ENCODE results near the gene PAH.

PAH gene

GRCh38 chr12:102913453-102914226, 3.4 kb downstream of the PAH start:
- H3K4me3 ChIP-seq (ENCODE audit: low read depth, low read length) = no peak overlapping the region
- no peak for TF ChIP-seq CTCF (IDR thresholded peaks at IDR 0.05; ENCODE audit: insufficient read depth, low read depth, low read length, missing control alignments)

GRCh38 chr12:102912258-102912657, 4.8 kb downstream of the PAH start:
- DNase-seq (ENCODE audit: low read depth) = no peak
- no peak for TF ChIP-seq CTCF (IDR thresholded peaks at IDR 0.05; ENCODE audit: insufficient read depth, low read depth, low read length, missing control alignments)
- no peak overlapping the region for H3K4me3 ChIP-seq (ENCODE audit: low read depth, low read length)

More at GRCh38 chr12:102913453-102914226, 3.4 kb downstream of the PAH start:
- DNase-seq (ENCODE audit: low read depth) = no peak

- H3K4me3 ChIP-seq (ENCODE audit: low read depth, low read length) = no peak overlapping the region
- TF ChIP-seq CTCF (IDR thresholded peaks at IDR 0.05; ENCODE audit: insufficient read depth, low read depth, low read length, missing control alignments) = no peak
- DNase-seq (ENCODE audit: low read depth) = no peak
Measured at GRCh38 chr12:102911320-102911719, 5.7 kb downstream of the PAH start.

- no peak for TF ChIP-seq CTCF (IDR thresholded peaks at IDR 0.05; ENCODE audit: insufficient read depth, low read depth, low read length, missing control alignments)
- H3K4me3 ChIP-seq (ENCODE audit: low read depth, low read length) = no peak overlapping the region
- DNase-seq (ENCODE audit: low read depth) = no peak
Measured at GRCh38 chr12:102910792-102911191, 6.3 kb downstream of the PAH start.

GRCh38 chr12:102910137-102910536, 6.9 kb downstream of the PAH start:
- TF ChIP-seq CTCF (IDR thresholded peaks at IDR 0.05; ENCODE audit: insufficient read depth, low read depth, low read length, missing control alignments) = no peak
- H3K4me3 ChIP-seq (ENCODE audit: low read depth, low read length) = no peak overlapping the region
- DNase-seq (ENCODE audit: low read depth) = no peak

- TF ChIP-seq CTCF (IDR thresholded peaks at IDR 0.05; ENCODE audit: insufficient read depth, low read depth, low read length, missing control alignments) = no peak
Measured at GRCh38 chr12:102907918-102908317, 9.1 kb downstream of the PAH start.

GRCh38 chr12:102905229-102905628, 11.8 kb downstream of the PAH start:
- DNase-seq (ENCODE audit: low read depth) = no peak
- TF ChIP-seq CTCF (IDR thresholded peaks at IDR 0.05; ENCODE audit: insufficient read depth, low read depth, low read length, missing control alignments) = no peak
- H3K4me3 ChIP-seq (ENCODE audit: low read depth, low read length) = no peak overlapping the region

More at GRCh38 chr12:102907918-102908317, 9.1 kb downstream of the PAH start:
- no peak for DNase-seq (ENCODE audit: low read depth)
- H3K4me3 ChIP-seq (ENCODE audit: low read depth, low read length) = no peak overlapping the region
